SK-N-SH treated with all-trans-retinoic acid at 6 μM for 48 hours (cell line): Measurements from ENCODE around the gene CTSH.

ENCODE experiments used
- GLIS3 ChIP-seq: fragments of 250-450 bp; sonication (Bioruptor Pico); IDR thresholded peaks from 2 replicates; pipeline ENCODE4 v1.5.0; 2020; ENCODE audit warnings: mild to moderate bottlenecking, moderate library complexity
- RARB ChIP-seq: fragments of 250-450 bp; sonication (Bioruptor Pico); IDR thresholded peaks from 2 replicates; pipeline ENCODE4 v1.8.0; 2021; ENCODE audit warnings: mild to moderate bottlenecking, moderate library complexity
- TF ChIP-seq, protein P1 (sequence below): fragments of 250-450 bp; sonication (Bioruptor Pico); IDR thresholded peaks from 2 replicates; pipeline ENCODE4 v1.5.1; 2021; ENCODE audit warnings: mild to moderate bottlenecking, moderate library complexity
- TF ChIP-seq, protein P2 (sequence below): fragments of 250-450 bp; sonication (Bioruptor Pico); IDR thresholded peaks from 2 replicates; pipeline ENCODE4 v1.8.0; 2020; ENCODE audit warnings: mild to moderate bottlenecking, moderate library complexity, borderline replicate concordance
- TF ChIP-seq, protein P3 (sequence below): fragments of 250-450 bp; sonication (Bioruptor Pico); IDR thresholded peaks from 2 replicates; pipeline ENCODE4 v1.8.0; 2021; ENCODE audit warnings: low read depth, mild to moderate bottlenecking, moderate library complexity, borderline replicate concordance

DNA sequence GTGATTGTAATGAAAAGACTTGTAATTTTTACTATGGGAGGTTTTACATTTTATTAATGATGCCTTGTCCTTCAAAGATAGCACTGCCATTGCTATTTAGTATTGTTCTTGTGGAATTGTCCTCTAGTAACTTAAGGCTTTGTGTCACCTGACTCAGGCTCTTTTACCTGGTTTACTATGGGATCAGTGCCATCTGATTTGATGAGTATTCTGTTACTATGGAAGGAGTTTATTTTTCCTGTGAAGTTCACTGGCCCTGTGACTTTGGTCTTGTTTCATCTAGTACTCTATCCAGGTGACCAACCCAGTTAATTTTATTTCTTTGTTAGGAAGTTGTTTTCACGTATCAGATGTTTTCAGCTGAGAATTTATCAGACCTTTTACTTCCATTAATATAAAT lies 63.2 kb downstream of the CTSH start:
- TF ChIP-seq, protein P1, sequence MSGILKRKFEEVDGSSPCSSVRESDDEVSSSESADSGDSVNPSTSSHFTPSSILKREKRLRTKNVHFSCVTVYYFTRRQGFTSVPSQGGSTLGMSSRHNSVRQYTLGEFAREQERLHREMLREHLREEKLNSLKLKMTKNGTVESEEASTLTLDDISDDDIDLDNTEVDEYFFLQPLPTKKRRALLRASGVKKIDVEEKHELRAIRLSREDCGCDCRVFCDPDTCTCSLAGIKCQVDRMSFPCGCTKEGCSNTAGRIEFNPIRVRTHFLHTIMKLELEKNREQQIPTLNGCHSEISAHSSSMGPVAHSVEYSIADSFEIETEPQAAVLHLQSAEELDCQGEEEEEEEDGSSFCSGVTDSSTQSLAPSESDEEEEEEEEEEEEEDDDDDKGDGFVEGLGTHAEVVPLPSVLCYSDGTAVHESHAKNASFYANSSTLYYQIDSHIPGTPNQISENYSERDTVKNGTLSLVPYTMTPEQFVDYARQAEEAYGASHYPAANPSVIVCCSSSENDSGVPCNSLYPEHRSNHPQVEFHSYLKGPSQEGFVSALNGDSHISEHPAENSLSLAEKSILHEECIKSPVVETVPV (CRISPR knock-in tag), result no peak
- TF ChIP-seq, protein P2, sequence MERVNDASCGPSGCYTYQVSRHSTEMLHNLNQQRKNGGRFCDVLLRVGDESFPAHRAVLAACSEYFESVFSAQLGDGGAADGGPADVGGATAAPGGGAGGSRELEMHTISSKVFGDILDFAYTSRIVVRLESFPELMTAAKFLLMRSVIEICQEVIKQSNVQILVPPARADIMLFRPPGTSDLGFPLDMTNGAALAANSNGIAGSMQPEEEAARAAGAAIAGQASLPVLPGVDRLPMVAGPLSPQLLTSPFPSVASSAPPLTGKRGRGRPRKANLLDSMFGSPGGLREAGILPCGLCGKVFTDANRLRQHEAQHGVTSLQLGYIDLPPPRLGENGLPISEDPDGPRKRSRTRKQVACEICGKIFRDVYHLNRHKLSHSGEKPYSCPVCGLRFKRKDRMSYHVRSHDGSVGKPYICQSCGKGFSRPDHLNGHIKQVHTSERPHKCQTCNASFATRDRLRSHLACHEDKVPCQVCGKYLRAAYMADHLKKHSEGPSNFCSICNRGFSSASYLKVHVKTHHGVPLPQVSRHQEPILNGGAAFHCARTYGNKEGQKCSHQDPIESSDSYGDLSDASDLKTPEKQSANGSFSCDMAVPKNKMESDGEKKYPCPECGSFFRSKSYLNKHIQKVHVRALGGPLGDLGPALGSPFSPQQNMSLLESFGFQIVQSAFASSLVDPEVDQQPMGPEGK (CRISPR knock-in tag), result no peak
- TF ChIP-seq GLIS3 (CRISPR knock-in tag) (no peak), RARB (CRISPR knock-in tag) (no peak)
- TF ChIP-seq, protein P3, sequence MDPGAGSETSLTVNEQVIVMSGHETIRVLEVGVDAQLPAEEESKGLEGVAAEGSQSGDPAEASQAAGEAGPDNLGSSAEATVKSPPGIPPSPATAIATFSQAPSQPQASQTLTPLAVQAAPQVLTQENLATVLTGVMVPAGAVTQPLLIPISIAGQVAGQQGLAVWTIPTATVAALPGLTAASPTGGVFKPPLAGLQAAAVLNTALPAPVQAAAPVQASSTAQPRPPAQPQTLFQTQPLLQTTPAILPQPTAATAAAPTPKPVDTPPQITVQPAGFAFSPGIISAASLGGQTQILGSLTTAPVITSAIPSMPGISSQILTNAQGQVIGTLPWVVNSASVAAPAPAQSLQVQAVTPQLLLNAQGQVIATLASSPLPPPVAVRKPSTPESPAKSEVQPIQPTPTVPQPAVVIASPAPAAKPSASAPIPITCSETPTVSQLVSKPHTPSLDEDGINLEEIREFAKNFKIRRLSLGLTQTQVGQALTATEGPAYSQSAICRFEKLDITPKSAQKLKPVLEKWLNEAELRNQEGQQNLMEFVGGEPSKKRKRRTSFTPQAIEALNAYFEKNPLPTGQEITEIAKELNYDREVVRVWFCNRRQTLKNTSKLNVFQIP (CRISPR knock-in tag), result no peak
